ENCODE data around the gene PRKCQ.

GRCh38 chr10:6396652-6397051 lies 183.4 kb downstream of the PRKCQ start:
- TF ChIP-seq, protein P1, sequence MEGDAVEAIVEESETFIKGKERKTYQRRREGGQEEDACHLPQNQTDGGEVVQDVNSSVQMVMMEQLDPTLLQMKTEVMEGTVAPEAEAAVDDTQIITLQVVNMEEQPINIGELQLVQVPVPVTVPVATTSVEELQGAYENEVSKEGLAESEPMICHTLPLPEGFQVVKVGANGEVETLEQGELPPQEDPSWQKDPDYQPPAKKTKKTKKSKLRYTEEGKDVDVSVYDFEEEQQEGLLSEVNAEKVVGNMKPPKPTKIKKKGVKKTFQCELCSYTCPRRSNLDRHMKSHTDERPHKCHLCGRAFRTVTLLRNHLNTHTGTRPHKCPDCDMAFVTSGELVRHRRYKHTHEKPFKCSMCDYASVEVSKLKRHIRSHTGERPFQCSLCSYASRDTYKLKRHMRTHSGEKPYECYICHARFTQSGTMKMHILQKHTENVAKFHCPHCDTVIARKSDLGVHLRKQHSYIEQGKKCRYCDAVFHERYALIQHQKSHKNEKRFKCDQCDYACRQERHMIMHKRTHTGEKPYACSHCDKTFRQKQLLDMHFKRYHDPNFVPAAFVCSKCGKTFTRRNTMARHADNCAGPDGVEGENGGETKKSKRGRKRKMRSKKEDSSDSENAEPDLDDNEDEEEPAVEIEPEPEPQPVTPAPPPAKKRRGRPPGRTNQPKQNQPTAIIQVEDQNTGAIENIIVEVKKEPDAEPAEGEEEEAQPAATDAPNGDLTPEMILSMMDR (IDR thresholded peaks at IDR 0.05), result no peak
- no peak for TF ChIP-seq POLR2AphosphoS5 (IDR thresholded peaks at IDR 0.05)

Measured in breast epithelium (tissue), 3 donors.